Measurements from ENCODE around the gene HOXD10.

HOXD10 gene

DNA sequence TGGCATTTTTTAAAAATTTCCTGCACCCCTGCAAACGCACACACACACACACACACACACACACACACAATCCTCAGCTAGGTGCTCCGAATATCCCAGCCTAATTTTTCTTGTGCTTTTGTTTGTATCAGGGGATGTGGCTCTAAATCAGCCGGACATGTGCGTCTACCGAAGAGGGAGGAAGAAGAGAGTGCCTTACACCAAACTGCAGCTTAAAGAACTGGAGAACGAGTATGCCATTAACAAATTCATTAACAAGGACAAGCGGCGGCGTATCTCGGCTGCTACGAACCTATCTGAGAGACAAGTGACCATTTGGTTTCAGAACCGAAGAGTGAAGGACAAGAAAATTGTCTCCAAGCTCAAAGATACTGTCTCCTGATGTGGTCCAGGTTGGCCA, 22.2 kb upstream of the HOXD10 start:
- Histone ChIP-seq H3K27me3 (replicated peaks; ENCODE audit: insufficient read depth, low read length) (peaks cover 5% of the 10 kb centered on the region; the same call in 1 of the 2 replicates), H3F3A (ENCODE audit: insufficient read depth, low read length) (peaks cover 17% of the 10 kb centered on the region), H3K27ac (ENCODE audit: low read length) (no peak overlapping the region), H3K79me2 (ENCODE audit: low read length) (no peaks in the 10 kb centered on the region), H3K4me3 (ENCODE audit: low read length) (no peak overlapping the region), H3K9ac (ENCODE audit: low read length) (no peak overlapping the region), H3K4me1 (ENCODE audit: low read length) (0 out of 2 replicates have a peak, but pooled peaks cover 5% of the 10 kb centered on the region), H4K20me1 (ENCODE audit: insufficient read depth, low read length) (no peaks in the 10 kb centered on the region), H3K9me2 (replicated peaks; ENCODE audit: insufficient read depth, low read length) (no peaks in the 10 kb centered on the region), H3K36me3 (replicated peaks; ENCODE audit: insufficient read depth, low read length) (no peaks in the 10 kb centered on the region), H3K4me2 (ENCODE audit: low read depth, low read length) (no peak overlapping the region), H2AFZ (ENCODE audit: low read length) (no peak overlapping the region), H3K9me3 (replicated peaks; ENCODE audit: insufficient read depth, low read length) (no peaks in the 10 kb centered on the region)
- DNase-seq: no peak
- TF ChIP-seq EZH2phosphoT487 (IDR thresholded peaks at IDR 0.05; ENCODE audit: low read length) (no peak), EZH2 (optimal IDR thresholded peaks at IDR 0.05; ENCODE audit: low read depth, low read length) (no peak)
- TF ChIP-seq, protein P1, sequence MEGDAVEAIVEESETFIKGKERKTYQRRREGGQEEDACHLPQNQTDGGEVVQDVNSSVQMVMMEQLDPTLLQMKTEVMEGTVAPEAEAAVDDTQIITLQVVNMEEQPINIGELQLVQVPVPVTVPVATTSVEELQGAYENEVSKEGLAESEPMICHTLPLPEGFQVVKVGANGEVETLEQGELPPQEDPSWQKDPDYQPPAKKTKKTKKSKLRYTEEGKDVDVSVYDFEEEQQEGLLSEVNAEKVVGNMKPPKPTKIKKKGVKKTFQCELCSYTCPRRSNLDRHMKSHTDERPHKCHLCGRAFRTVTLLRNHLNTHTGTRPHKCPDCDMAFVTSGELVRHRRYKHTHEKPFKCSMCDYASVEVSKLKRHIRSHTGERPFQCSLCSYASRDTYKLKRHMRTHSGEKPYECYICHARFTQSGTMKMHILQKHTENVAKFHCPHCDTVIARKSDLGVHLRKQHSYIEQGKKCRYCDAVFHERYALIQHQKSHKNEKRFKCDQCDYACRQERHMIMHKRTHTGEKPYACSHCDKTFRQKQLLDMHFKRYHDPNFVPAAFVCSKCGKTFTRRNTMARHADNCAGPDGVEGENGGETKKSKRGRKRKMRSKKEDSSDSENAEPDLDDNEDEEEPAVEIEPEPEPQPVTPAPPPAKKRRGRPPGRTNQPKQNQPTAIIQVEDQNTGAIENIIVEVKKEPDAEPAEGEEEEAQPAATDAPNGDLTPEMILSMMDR (IDR thresholded peaks at IDR 0.05; ENCODE audit: low read length): no peak

DNA sequence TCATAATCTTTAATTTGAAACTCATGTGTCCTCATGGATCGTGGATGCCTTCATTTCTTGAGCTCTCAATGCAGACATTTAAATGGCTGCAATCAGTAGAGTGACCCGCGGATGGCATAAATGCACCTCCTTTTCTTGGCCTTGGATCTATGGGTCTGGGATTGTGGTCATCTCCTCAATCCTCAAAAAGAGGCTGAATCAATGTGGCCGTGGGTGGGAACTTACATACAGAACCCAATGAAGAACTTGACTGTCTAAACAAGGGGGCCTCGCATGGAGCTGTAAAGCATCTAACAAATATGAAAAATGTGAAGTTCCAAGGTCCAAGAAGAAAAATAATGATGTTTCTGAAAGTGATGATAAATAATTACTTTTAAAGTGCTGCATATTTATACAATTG, 21.2 kb upstream of the HOXD10 start:
- H3K27ac ChIP-seq (ENCODE audit: low read length): no peak overlapping the region
- H4K20me1 ChIP-seq (ENCODE audit: insufficient read depth, low read length): no peaks in the 10 kb centered on the region
- no peak overlapping the region for H2AFZ ChIP-seq (ENCODE audit: low read length)
- H3K9ac ChIP-seq (ENCODE audit: low read length): no peak overlapping the region
- peaks cover 1% of the 10 kb centered on the region; the same call in 1 of the 2 replicates for H3K27me3 ChIP-seq (replicated peaks; ENCODE audit: insufficient read depth, low read length)
- DNase-seq: no peak
- H3K36me3 ChIP-seq (replicated peaks; ENCODE audit: insufficient read depth, low read length): no peaks in the 10 kb centered on the region
- 0 out of 2 replicates have a peak, but pooled peaks cover 5% of the 10 kb centered on the region for H3K4me1 ChIP-seq (ENCODE audit: low read length)
- TF ChIP-seq, protein P1 (IDR thresholded peaks at IDR 0.05; ENCODE audit: low read length): no peak
- TF ChIP-seq EZH2phosphoT487 (IDR thresholded peaks at IDR 0.05; ENCODE audit: low read length) (no peak), EZH2 (optimal IDR thresholded peaks at IDR 0.05; ENCODE audit: low read depth, low read length) (no peak)
- H3K9me3 ChIP-seq (replicated peaks; ENCODE audit: insufficient read depth, low read length): no peaks in the 10 kb centered on the region
- no peak overlapping the region for H3K4me2 ChIP-seq (ENCODE audit: low read depth, low read length)
- no peaks in the 10 kb centered on the region for H3K9me2 ChIP-seq (replicated peaks; ENCODE audit: insufficient read depth, low read length)
- H3K4me3 ChIP-seq (ENCODE audit: low read length): no peak overlapping the region
- H3K79me2 ChIP-seq (ENCODE audit: low read length): no peaks in the 10 kb centered on the region
- peaks cover 17% of the 10 kb centered on the region for H3F3A ChIP-seq (ENCODE audit: insufficient read depth, low read length)

DNA sequence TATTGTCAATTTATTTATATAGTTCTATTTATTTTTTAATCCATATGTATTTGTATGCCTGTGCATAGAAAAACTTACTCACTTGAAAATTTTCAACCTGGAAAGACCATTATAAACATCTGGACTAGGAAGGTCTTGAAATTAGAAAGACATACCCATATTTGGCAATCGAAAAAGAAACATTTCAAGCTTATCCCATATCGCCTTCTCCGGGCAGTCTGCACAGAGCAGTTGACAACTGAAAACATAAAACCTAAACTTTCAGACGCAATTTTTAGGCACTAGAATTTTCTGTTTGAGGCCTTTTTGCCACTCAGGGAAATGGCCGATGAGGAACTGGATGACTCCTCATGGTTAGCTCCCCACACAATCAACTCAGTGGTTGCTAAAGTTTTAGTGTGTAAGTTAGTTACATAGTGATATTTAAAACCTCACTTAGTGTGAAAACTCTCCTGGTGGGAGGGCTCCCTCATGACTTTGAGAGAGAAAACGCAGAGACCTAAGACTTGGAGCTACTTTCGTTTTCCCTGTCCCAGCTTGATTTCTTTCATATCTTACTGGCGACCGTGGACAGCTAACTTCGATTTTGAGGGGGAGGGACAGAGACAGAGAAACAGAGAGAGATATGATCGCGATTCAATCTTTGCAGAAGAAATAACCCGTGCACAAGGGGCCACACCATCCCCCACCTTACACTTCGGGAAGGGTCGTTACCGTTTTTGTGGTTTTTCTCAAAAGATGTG, 20.2 kb upstream of the HOXD10 start:
- Histone ChIP-seq H3K4me3 (ENCODE audit: low read length) (peak overlapping the region; percentile 66), H3K4me2 (ENCODE audit: low read depth, low read length) (peak overlapping the region; percentile 95), H3K9me3 (replicated peaks; ENCODE audit: insufficient read depth, low read length) (no peaks in the 10 kb centered on the region), H2AFZ (ENCODE audit: low read length) (peak overlapping the region; percentile 81), H3K36me3 (replicated peaks; ENCODE audit: insufficient read depth, low read length) (no peaks in the 10 kb centered on the region), H3K79me2 (ENCODE audit: low read length) (no peaks in the 10 kb centered on the region), H3K9me2 (replicated peaks; ENCODE audit: insufficient read depth, low read length) (no peaks in the 10 kb centered on the region), H3K4me1 (ENCODE audit: low read length) (0 out of 2 replicates have a peak, but pooled peaks cover 5% of the 10 kb centered on the region), H3F3A (ENCODE audit: insufficient read depth, low read length) (peaks cover 17% of the 10 kb centered on the region), H3K27ac (ENCODE audit: low read length) (peak overlapping the region; percentile 81), H3K27me3 (replicated peaks; ENCODE audit: insufficient read depth, low read length) (no peaks in the 10 kb centered on the region; the same call in 1 of the 2 replicates), H4K20me1 (ENCODE audit: insufficient read depth, low read length) (no peaks in the 10 kb centered on the region), H3K9ac (ENCODE audit: low read length) (peak overlapping the region; percentile 60)
- TF ChIP-seq, protein P1 (IDR thresholded peaks at IDR 0.05; ENCODE audit: low read length): 0 out of 2 replicates have a peak, but pooled peaks have one; percentile 7
- no peak for TF ChIP-seq EZH2 (optimal IDR thresholded peaks at IDR 0.05; ENCODE audit: low read depth, low read length)
- DNase-seq: peak; percentile 68
